Nephron (organoid): ENCODE results near the gene NAT14.

Source experiments
- H3K27ac Mint-ChIP-seq, 3 experiments: 2 replicates each; pipeline ENCODE4 v1.8.0; 2020; ENCODE audit warnings: mixed read lengths in 3 of 3, mild to moderate bottlenecking in 2 of 3, moderate library complexity in 1 of 3
- H3K27me3 Mint-ChIP-seq: 2 replicates; pipeline ENCODE4 v1.8.0; 2021; ENCODE audit warnings: low read depth, mild to moderate bottlenecking, moderate library complexity, mixed read lengths
- H3K36me3 Mint-ChIP-seq: 2 replicates; pipeline ENCODE4 v1.8.0; 2020; ENCODE audit warnings: low read depth, mixed read lengths
- H3K4me1 Mint-ChIP-seq: 2 replicates; pipeline ENCODE4 v1.8.0; 2020; ENCODE audit warnings: mixed read lengths
- H3K4me3 Mint-ChIP-seq, 3 experiments: 2 replicates each; pipeline ENCODE4 v1.8.0; 2020; ENCODE audit warnings: mild to moderate bottlenecking in 3 of 3, mixed read lengths in 3 of 3, moderate library complexity in 2 of 3
- H3K9me3 Mint-ChIP-seq: 2 replicates; pipeline ENCODE4 v1.8.0; 2020; ENCODE audit warnings: mixed read lengths
- CTCF ChIP-seq, 3 experiments: fragments of 200-600 bp; sonication (generic); IDR thresholded peaks; one replicate each; pipeline ENCODE4 v1.5.0; 2021; ENCODE audit warnings: antibody characterized with exemption in 3 of 3; ENCODE audit not compliant: unreplicated experiment in 3 of 3

The NAT14 gene

GRCh38 chr19:55456347-55456746, 28.6 kb upstream of the NAT14 start:
- peaks cover 25% of the 10 kb centered on the region for H3K27me3 Mint-ChIP-seq
- H3K9me3 Mint-ChIP-seq, result no peaks in the 10 kb centered on the region
- TF ChIP-seq CTCF (IDR thresholded peaks at IDR 0.05; ENCODE audit: unreplicated experiment in 3 of 3), result no peak
- no peak overlapping the region for H3K27ac Mint-ChIP-seq
- H3K4me3 Mint-ChIP-seq, result peak overlapping the region in 1 of 3 experiments; percentile 26
- H3K36me3 Mint-ChIP-seq, result peaks cover 4% of the 10 kb centered on the region
- H3K4me1 Mint-ChIP-seq, result peaks cover 28% of the 10 kb centered on the region

GRCh38 chr19:55457683-55458457, 27.1 kb upstream of the NAT14 start:
- Mint-ChIP-seq H3K36me3 (peaks cover 4% of the 10 kb centered on the region), H3K27ac (no peak overlapping the region), H3K4me1 (peaks cover 32% of the 10 kb centered on the region), H3K4me3 (peak overlapping the region in 2 of 3 experiments; percentile 19 to 53), H3K9me3 (no peaks in the 10 kb centered on the region), H3K27me3 (peaks cover 12% of the 10 kb centered on the region)
- TF ChIP-seq CTCF (IDR thresholded peaks at IDR 0.05; ENCODE audit: unreplicated experiment in 3 of 3), result no peak

GRCh38 chr19:55459551-55459949, 25.4 kb upstream of the NAT14 start:
- TF ChIP-seq CTCF (IDR thresholded peaks at IDR 0.05; ENCODE audit: unreplicated experiment in 3 of 3), result no peak
- Mint-ChIP-seq H3K4me1 (peaks cover 19% of the 10 kb centered on the region), H3K4me3 (peak overlapping the region; percentile 84 to 88 (median 86)), H3K36me3 (peaks cover 3% of the 10 kb centered on the region), H3K27me3 (no peaks in the 10 kb centered on the region), H3K27ac (peak overlapping the region; percentile 49 to 91 (median 86)), H3K9me3 (no peaks in the 10 kb centered on the region)

GRCh38 chr19:55459950-55460657, 24.9 kb upstream of the NAT14 start:
- Mint-ChIP-seq H3K9me3 (no peaks in the 10 kb centered on the region), H3K4me1 (peaks cover 19% of the 10 kb centered on the region), H3K4me3 (peak overlapping the region; percentile 84 to 88 (median 86)), H3K27me3 (no peaks in the 10 kb centered on the region), H3K27ac (peak overlapping the region; percentile 49 to 91 (median 86)), H3K36me3 (no peaks in the 10 kb centered on the region)
- TF ChIP-seq CTCF (IDR thresholded peaks at IDR 0.05; ENCODE audit: unreplicated experiment in 3 of 3), result no peak

GRCh38 chr19:55460670-55461258, 24.2 kb upstream of the NAT14 start:
- no peak for TF ChIP-seq CTCF (IDR thresholded peaks at IDR 0.05; ENCODE audit: unreplicated experiment in 3 of 3)
- H3K27me3 Mint-ChIP-seq, result no peaks in the 10 kb centered on the region

More at GRCh38 chr19:55460670-55461258, 24.2 kb upstream of the NAT14 start:
- peak overlapping the region; percentile 84 to 88 (median 86) for H3K4me3 Mint-ChIP-seq
- H3K36me3 Mint-ChIP-seq, result no peaks in the 10 kb centered on the region
- peaks cover 19% of the 10 kb centered on the region for H3K4me1 Mint-ChIP-seq
- peak overlapping the region; percentile 49 to 91 (median 86) for H3K27ac Mint-ChIP-seq
- no peaks in the 10 kb centered on the region for H3K9me3 Mint-ChIP-seq
